GM10248 (cell line): Measurements from ENCODE around the gene CCDC102A.
"Not testable (repeated sequence)": the region's sequence is repeated elsewhere in the genome, so short reads cannot be mapped to it uniquely, and the experiment has no call there.

Experiments used
- CTCF ChIA-PET: fragments of 300-600 bp; sonication (Branson Sonifier 250); formaldehyde crosslinking; extraction: SDS; loops from one replicate; lab custom pipeline; 2021; ENCODE audit warnings: antibody characterized with exemption; lab: Yijun Ruan, JAX
- POLR2A ChIA-PET: fragments of 350-650 bp; sonication (Branson Sonifier 250); formaldehyde crosslinking; extraction: SDS; loops from one replicate; lab custom pipeline; 2020; ENCODE audit warnings: antibody characterized with exemption; lab: Yijun Ruan, JAX
- DNase-seq: peaks from one replicate; pipeline ENCODE4 v3.0.0; 2012; ENCODE audit errors: extremely low spot score
- CTCF ChIP-seq: IDR thresholded peaks from 2 replicates; pipeline ENCODE4 v1.5.1; 2012; ENCODE audit warnings: mild to moderate bottlenecking, low read depth; ENCODE audit errors: extremely low read depth, missing control alignments, control extremely low read depth

Gene CCDC102A

DNA sequence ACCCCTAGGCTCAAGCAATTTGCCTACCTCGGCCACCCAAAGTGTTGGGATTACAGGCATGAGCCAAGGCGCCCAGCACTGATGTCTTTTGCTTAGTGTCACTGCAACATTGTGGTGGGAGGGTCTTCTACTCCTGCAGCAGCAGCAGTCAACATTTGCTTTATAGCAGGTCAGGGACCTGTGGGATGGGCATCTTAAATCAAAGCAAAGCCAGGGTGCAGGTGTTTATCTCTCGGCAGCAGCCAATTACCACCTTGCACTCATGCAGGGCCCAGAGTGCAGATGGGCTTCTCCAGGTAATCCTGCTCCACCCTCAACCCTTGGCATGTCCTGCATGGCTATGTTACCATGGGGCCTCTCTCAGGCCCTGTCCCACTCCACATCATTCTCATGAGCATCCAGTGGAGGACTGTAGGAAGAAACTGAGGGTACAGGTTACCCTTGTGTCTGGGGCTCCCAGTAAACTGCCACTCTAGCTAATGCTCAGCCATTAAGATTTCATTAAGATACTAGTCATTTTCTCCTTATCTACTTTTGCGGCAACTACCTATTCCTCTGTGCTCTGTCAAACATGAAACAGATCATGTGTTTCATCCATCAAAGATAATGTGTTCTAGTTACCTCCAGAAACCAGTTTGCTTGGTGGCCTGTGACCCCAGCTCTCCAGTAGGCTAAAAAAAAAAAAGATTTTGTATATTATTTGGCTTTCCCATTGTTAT lies 22.9 kb upstream of the CCDC102A start:
- no peak for TF ChIP-seq CTCF
- DNase-seq, result no peak
- POLR2A ChIA-PET, result interaction anchor here (0.7 kb wide), 1 partner anchor 618 kb away, joined by 6 read pairs; no protein-coding TSS in a partner anchor
- CTCF ChIA-PET, result interaction anchor here (5.1 kb wide), 1 partner anchor 17 kb away, joined by 32 read pairs; no protein-coding TSS in a partner anchor

GRCh38 chr16:57556941-57557541 lies 20.7 kb upstream of the CCDC102A start:
- no peak for DNase-seq
- no peak for TF ChIP-seq CTCF
- POLR2A ChIA-PET, result no interaction called here
- CTCF ChIA-PET, result interaction anchor here (1.0 to 1.8 kb wide), 4 partner anchors 12 to 92 kb away, joined by 3 to 5 read pairs (median 4); no protein-coding TSS in a partner anchor

- CTCF ChIA-PET, result interaction anchor here (1.0 to 1.5 kb wide), 2 partner anchors 10 to 21 kb away, joined by 4 to 5 read pairs; no protein-coding TSS in a partner anchor
- TF ChIP-seq CTCF, result no peak
- no peak for DNase-seq
- POLR2A ChIA-PET, result no interaction called here
Measured at GRCh38 chr16:57555831-57556230, 19.5 kb upstream of the CCDC102A start.

GRCh38 chr16:57551057-57551456 lies 14.7 kb upstream of the CCDC102A start:
- ChIA-PET CTCF (interaction anchor here (1.0 to 2.5 kb wide), 2 partner anchors 31 to 98 kb away, joined by 3 to 13 read pairs; no protein-coding TSS in a partner anchor), POLR2A (no interaction called here)

DNA sequence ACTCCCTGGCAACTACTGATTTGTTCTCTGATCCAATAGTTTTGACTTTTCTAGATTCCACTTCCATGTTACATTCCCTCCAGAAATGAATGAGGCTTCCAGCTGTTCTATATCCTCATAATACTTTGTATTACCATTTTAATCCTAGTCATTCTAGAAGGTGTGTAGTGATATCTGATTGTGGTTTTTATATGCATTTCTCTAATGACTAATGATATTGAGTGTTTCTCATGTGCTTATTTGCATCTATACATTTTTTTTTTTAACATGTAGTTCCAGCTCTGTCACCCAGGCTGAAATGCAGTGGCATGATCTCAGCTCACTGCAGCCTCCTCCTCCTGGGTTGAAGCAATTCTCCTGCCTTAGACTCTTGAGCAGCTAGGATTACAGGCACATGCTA lies 13.4 kb upstream of the CCDC102A start:
- POLR2A ChIA-PET, result interaction anchor here (0.5 kb wide), 1 partner anchor 35 kb away, joined by 3 read pairs; no protein-coding TSS in a partner anchor
- DNase-seq, result no peak
- TF ChIP-seq CTCF, result no peak
- CTCF ChIA-PET, result interaction anchor here (1.1 to 2.1 kb wide), 3 partner anchors 12 to 87 kb away, joined by 3 to 9 read pairs (median 4); partner anchors contain the start of gene POLR2C

More at GRCh38 chr16:57551057-57551456, 14.7 kb upstream of the CCDC102A start:
- no peak for DNase-seq
- TF ChIP-seq CTCF, result no peak

- ChIA-PET CTCF (interaction anchor here (1.0 to 2.1 kb wide), 2 partner anchors 11 to 27 kb away, joined by 3 to 9 read pairs; no protein-coding TSS in a partner anchor), POLR2A (no interaction called here)
- TF ChIP-seq CTCF, result no peak
- no peak for DNase-seq
Measured at GRCh38 chr16:57548408-57548807, 12.0 kb upstream of the CCDC102A start.

- POLR2A ChIA-PET, DNase-seq: not testable (repeated sequence)
- CTCF ChIA-PET, result interaction anchor here (2.2 to 3.2 kb wide), 3 partner anchors 29 to 101 kb away, joined by 7 to 16 read pairs (median 10); no protein-coding TSS in a partner anchor
Measured at GRCh38 chr16:57547524-57547923, 11.2 kb upstream of the CCDC102A start.
